IMR-90 (cell line): ENCODE results near the gene TNFRSF1A. TPM values are rescaled to one million over a fixed set of nuclear protein-coding genes. Genes with fewer than 3 reads are reported as not detected.

ENCODE experiments used
- ATAC-seq: fragments of 200-7000 bp; cut with Tn5 transposase; 2 replicates; pipeline ENCODE4 v1.9.1; 2020; ENCODE audit warnings: low read depth, mild to moderate bottlenecking, moderate library complexity
- BruUV-seq: library from RNA; stranded (reverse); fragments of 400-500 nt; replicated peaks from 2 replicates; lab custom pipeline; 2021; lab: Mats Ljungman, UMichigan
- CTCF ChIA-PET: fragments of 300-600 bp; formaldehyde crosslinking; extraction: SDS; loops from one replicate; lab custom pipeline; 2021; ENCODE audit warnings: antibody characterized with exemption; lab: Yijun Ruan, JAX
- POLR2A ChIA-PET: fragments of 300-600 bp; sonication (Branson Sonifier 250); formaldehyde crosslinking; loops from one replicate; lab custom pipeline; 2022; ENCODE audit warnings: antibody characterized with exemption; ENCODE audit not compliant: unreplicated experiment; lab: Charles Lee
- DNase-seq: peaks from one replicate; pipeline ENCODE4 v3.0.0; 2013
- H2AFZ ChIP-seq: replicated peaks from 2 replicates; pipeline ENCODE3; 2013; ENCODE audit warnings: low read length, mild to moderate bottlenecking; ENCODE audit not compliant: poor library complexity
- H2AK5ac ChIP-seq: 2 replicates; pipeline ENCODE4 v1.6.1; 2013; ENCODE audit warnings: low read depth, low read length, inconsistent platforms
- H2AK9ac ChIP-seq: replicated peaks from 2 replicates; pipeline ENCODE3; 2013; ENCODE audit warnings: mild to moderate bottlenecking, low read depth, low read length, moderate library complexity; ENCODE audit not compliant: poor library complexity
- H2BK120ac ChIP-seq: 2 replicates; pipeline ENCODE4 v1.6.1; 2013; ENCODE audit warnings: low read depth, low read length, inconsistent platforms
- H2BK15ac ChIP-seq: 3 replicates; pipeline ENCODE4 v1.6.1; 2013; ENCODE audit warnings: low read depth, low read length, inconsistent platforms
- H2BK20ac ChIP-seq: 2 replicates; pipeline ENCODE4 v1.6.1; 2013; ENCODE audit warnings: low read depth, mild to moderate bottlenecking, inconsistent platforms, low read length, moderate library complexity
- H2BK5ac ChIP-seq: 2 replicates; pipeline ENCODE4 v1.6.1; 2013; ENCODE audit warnings: mild to moderate bottlenecking, low read depth, low read length, inconsistent platforms; ENCODE audit not compliant: poor library complexity, severe bottlenecking
- H3K14ac ChIP-seq: replicated peaks from 2 replicates; pipeline ENCODE4 v1.6.1; 2013; ENCODE audit warnings: low read depth, low read length, inconsistent platforms
- H3K18ac ChIP-seq: 2 replicates; pipeline ENCODE4 v1.6.1; 2013; ENCODE audit warnings: low read depth, low read length, control low read depth
- H3K23ac ChIP-seq: 2 replicates; pipeline ENCODE4 v1.6.1; 2013; ENCODE audit warnings: low read depth, low read length, inconsistent platforms
- H3K27ac ChIP-seq: 2 replicates; pipeline ENCODE4 v1.5.1; 2013; ENCODE audit warnings: mild to moderate bottlenecking, control low read depth, low read length; ENCODE audit not compliant: insufficient read depth
- H3K27me3 ChIP-seq: 2 replicates; pipeline ENCODE4 v1.6.1; 2013; ENCODE audit warnings: low read length; ENCODE audit not compliant: control insufficient read depth, insufficient read depth
- H3K36me3 ChIP-seq: 2 replicates; pipeline ENCODE4 v1.6.1; 2013; ENCODE audit warnings: low read length, mixed read lengths; ENCODE audit not compliant: control insufficient read depth, insufficient read depth
- H3K4ac ChIP-seq: 2 replicates; pipeline ENCODE4 v1.6.1; 2013; ENCODE audit warnings: low read depth, low read length, inconsistent platforms
- H3K4me1 ChIP-seq: 2 replicates; pipeline ENCODE4 v1.6.1; 2013; ENCODE audit warnings: low read length, mixed read lengths; ENCODE audit not compliant: control insufficient read depth, insufficient read depth
- H3K4me2 ChIP-seq: 2 replicates; pipeline ENCODE4 v1.6.1; 2013; ENCODE audit warnings: low read depth, mild to moderate bottlenecking, control low read depth, low read length, moderate library complexity
- H3K4me3 ChIP-seq: 2 replicates; pipeline ENCODE4 v1.5.1; 2013; ENCODE audit warnings: low read depth, mild to moderate bottlenecking, control low read depth, low read length, moderate library complexity; ENCODE audit not compliant: insufficient read depth
- H3K56ac ChIP-seq: 2 replicates; pipeline ENCODE4 v1.6.1; 2013; ENCODE audit warnings: low read length, inconsistent platforms; ENCODE audit not compliant: insufficient read depth; ENCODE audit errors: extremely low read depth
- H3K79me1 ChIP-seq, 2 experiments: 2 replicates each; pipeline ENCODE4 v1.6.1; 2013; ENCODE audit warnings: low read length in 2 of 2, inconsistent platforms in 1 of 2, low read depth in 1 of 2
- H3K9ac ChIP-seq: 2 replicates; pipeline ENCODE4 v1.6.1; 2013; ENCODE audit warnings: low read depth, low read length, control low read depth
- H3K9me1 ChIP-seq: 2 replicates; pipeline ENCODE4 v1.6.1; 2013; ENCODE audit warnings: low read length, inconsistent platforms; ENCODE audit not compliant: insufficient read depth
- H3K9me3 ChIP-seq: 2 replicates; pipeline ENCODE4 v1.6.1; 2013; ENCODE audit warnings: low read length; ENCODE audit not compliant: control insufficient read depth, insufficient read depth
- H4K20me1 ChIP-seq: 2 replicates; pipeline ENCODE4 v1.6.1; 2013; ENCODE audit warnings: low read length, inconsistent platforms; ENCODE audit not compliant: insufficient read depth
- H4K5ac ChIP-seq: 2 replicates; pipeline ENCODE4 v1.6.1; 2013; ENCODE audit warnings: mild to moderate bottlenecking, low read depth, low read length, control low read depth
- H4K8ac ChIP-seq, 2 experiments: 2 replicates each; pipeline ENCODE4 v1.6.1; 2013; ENCODE audit warnings: low read depth in 2 of 2, low read length in 2 of 2, control low read depth in 1 of 2, inconsistent platforms in 1 of 2
- H4K91ac ChIP-seq: 2 replicates; pipeline ENCODE4 v1.6.1; 2013; ENCODE audit warnings: low read depth, low read length, inconsistent platforms; ENCODE audit not compliant: insufficient read depth
- BHLHE40 ChIP-seq: fragments of 150-350 bp; IDR thresholded peaks from 2 replicates; pipeline ENCODE4 v1.6.1; 2016; ENCODE audit warnings: mild to moderate bottlenecking, low read depth, low read length
- CEBPB ChIP-seq: IDR thresholded peaks from 2 replicates; pipeline ENCODE4 v1.6.1; 2012; ENCODE audit warnings: low read depth, low read length, improper control_type of control experiment
- CHD1 ChIP-seq: IDR thresholded peaks from 2 replicates; pipeline ENCODE4 v1.6.1; 2012; ENCODE audit warnings: low read depth, low read length, improper control_type of control experiment
- ELK1 ChIP-seq: fragments of 150-350 bp; IDR thresholded peaks from 2 replicates; pipeline ENCODE4 v1.6.1; 2016; ENCODE audit warnings: low read depth, mild to moderate bottlenecking, low read length, moderate library complexity, borderline replicate concordance
- FOS ChIP-seq: fragments of 150-350 bp; IDR thresholded peaks from 2 replicates; pipeline ENCODE4 v1.6.1; 2016; ENCODE audit warnings: low read depth, low read length
- MAFK ChIP-seq: IDR thresholded peaks from 2 replicates; pipeline ENCODE4 v1.6.1; 2012; ENCODE audit warnings: low read depth, low read length, improper control_type of control experiment
- MAZ ChIP-seq: IDR thresholded peaks from 2 replicates; pipeline ENCODE4 v1.6.1; 2012; ENCODE audit warnings: low read depth, mild to moderate bottlenecking, low read length, improper control_type of control experiment, moderate library complexity, borderline replicate concordance
- MXI1 ChIP-seq: IDR thresholded peaks from 2 replicates; pipeline ENCODE4 v1.6.1; 2012; ENCODE audit warnings: low read depth, mild to moderate bottlenecking, low read length, moderate library complexity, borderline replicate concordance
- NFE2L2 ChIP-seq: fragments of 150-350 bp; IDR thresholded peaks from 2 replicates; pipeline ENCODE4 v1.6.1; 2016; ENCODE audit warnings: low read depth, mild to moderate bottlenecking, low read length
- POLR2A ChIP-seq: IDR thresholded peaks from 2 replicates; pipeline ENCODE4 v1.6.1; 2012; ENCODE audit warnings: mild to moderate bottlenecking, low read depth, low read length
- RAD21 ChIP-seq: IDR thresholded peaks from 2 replicates; pipeline ENCODE4 v1.6.1; 2012; ENCODE audit warnings: low read length, improper control_type of control experiment
- RCOR1 ChIP-seq: IDR thresholded peaks from 2 replicates; pipeline ENCODE4 v1.6.1; 2012; ENCODE audit warnings: mild to moderate bottlenecking, low read length, improper control_type of control experiment; ENCODE audit not compliant: insufficient replicate concordance
- RFX5 ChIP-seq: IDR thresholded peaks from 2 replicates; pipeline ENCODE4 v1.8.0; 2012; ENCODE audit warnings: low read depth, mild to moderate bottlenecking, low read length, moderate library complexity
- SMC3 ChIP-seq: fragments of 150-350 bp; IDR thresholded peaks from 2 replicates; pipeline ENCODE4 v1.6.1; 2016; ENCODE audit warnings: low read depth, mild to moderate bottlenecking, antibody characterized with exemption, low read length, moderate library complexity
- USF2 ChIP-seq: fragments of 150-350 bp; IDR thresholded peaks from 2 replicates; pipeline ENCODE4 v1.6.1; 2017; ENCODE audit warnings: mild to moderate bottlenecking, antibody characterized with exemption, low read length, low read depth
- WGBS, 2 experiments: methylation state at CpG; one replicate each; pipeline versions ENCODE4 v1.1.5 to v1.1.7; 2013; ENCODE audit warnings: missing lambda C conversion rate in 2 of 2; ENCODE audit not compliant: insufficient read length in 1 of 2; ENCODE audit errors: extremely low coverage in 2 of 2; 5-methylcytosine and 5-hydroxymethylcytosine counted together
- dilution Hi-C: fragments of 300-500 bp; cut with HindIII; formaldehyde crosslinking; loops from one replicate; pipeline ENCODE4 v1.14.3; 2018; ENCODE audit warnings: low sequenced_read_pairs; ENCODE audit not compliant: unreplicated experiment
- in situ Hi-C: fragments of 300-500 bp; cut with MboI; formaldehyde crosslinking; loops from 3 replicates; pipeline ENCODE4 v1.14.3; 2019; ENCODE audit warnings: low sequenced_read_pairs, inconsistent platforms, mixed read lengths
- intact Hi-C: fragments of 100-400 bp; cut with micrococcal nuclease; formaldehyde crosslinking; loops from 2 replicates; pipeline ENCODE4 v1.10.0; 2022
- polyA plus RNA-seq, 3 experiments: library from polyadenylated mRNA; depleted of rRNA; stranded (reverse); fragments of >200 nt; gene quantifications; 2 replicates each; pipeline ENCODE4 v1.2.3, GENCODE V29; 2012; ENCODE audit warnings: low replicate concordance in 1 of 3
- total RNA-seq: library from RNA; depleted of rRNA; stranded (reverse); fragments of >200 nt; gene quantifications from 2 replicates; pipeline ENCODE4 v1.2.3, GENCODE V29; 2012
- TF ChIP-seq, protein P1 (sequence below): conservative IDR thresholded peaks from 2 replicates; pipeline ENCODE4 v1.5.1; 2012; ENCODE audit warnings: mild to moderate bottlenecking, low read depth, low read length, improper control_type of control experiment

The TNFRSF1A gene
- total and polyA plus RNA-seq, 2 of the 4 experiments (the other 2 are of a cell fraction): 79.6 to 136 TPM

- dilution Hi-C loops: no loop called here
- no peak overlapping the region for H2AK5ac ChIP-seq
- no peak for DNase-seq
Measured at GRCh38 chr12:6377667-6377994, 35.8 kb upstream of the TNFRSF1A start.

More at GRCh38 chr12:6377667-6377994, 35.8 kb upstream of the TNFRSF1A start:
- Histone ChIP-seq H3K4me1 (peaks cover 18% of the 10 kb centered on the region), H3K36me3 (no peaks in the 10 kb centered on the region), H4K20me1 (no peaks in the 10 kb centered on the region), H3K14ac (no peak overlapping the region), H3K4ac (peak overlapping the region; percentile 38; the same call in 1 of the 2 replicates), H3K79me1 (peaks cover 0 to under 1% of the 10 kb centered on the region in 2 experiments; a peak in 2 of 4 replicates), H4K5ac (no peak overlapping the region), H3K4me3 (no peak overlapping the region), H2BK15ac (no peak overlapping the region), H3K27ac (no peak overlapping the region), H3K27me3 (no peaks in the 10 kb centered on the region), H3K9ac (no peak overlapping the region), H2BK20ac (peak overlapping the region; percentile 21; the same call in 1 of the 2 replicates), H4K8ac (no peak overlapping the region), H2BK5ac (no peak overlapping the region), H2BK120ac (peak overlapping the region; percentile 6; the same call in 1 of the 2 replicates), H4K91ac (no peak overlapping the region), H2AFZ (no peak overlapping the region), H3K56ac (no peak overlapping the region), H3K18ac (no peak overlapping the region), H3K4me2 (no peak overlapping the region), H3K23ac (no peak overlapping the region), H3K9me1 (peaks cover 15% of the 10 kb centered on the region; the same call in 1 of the 2 replicates), H2AK9ac (peak overlapping the region; percentile 9), H3K9me3 (no peaks in the 10 kb centered on the region)
- no TSS peak for BruUV-seq
- ATAC-seq: no peak
- ChIA-PET POLR2A (no interaction called here), CTCF (no interaction called here)
- 82% methylated on average over 2 of the region's 4 CpGs; no CpG with 5 or more reads in 1 of the 2 experiments for WGBS, 2 experiments
- intact Hi-C loops: no loop called here
- TF ChIP-seq FOS: no peak
- no peak for TF ChIP-seq CEBPB
- TF ChIP-seq RAD21: no peak
- TF ChIP-seq, protein P1, sequence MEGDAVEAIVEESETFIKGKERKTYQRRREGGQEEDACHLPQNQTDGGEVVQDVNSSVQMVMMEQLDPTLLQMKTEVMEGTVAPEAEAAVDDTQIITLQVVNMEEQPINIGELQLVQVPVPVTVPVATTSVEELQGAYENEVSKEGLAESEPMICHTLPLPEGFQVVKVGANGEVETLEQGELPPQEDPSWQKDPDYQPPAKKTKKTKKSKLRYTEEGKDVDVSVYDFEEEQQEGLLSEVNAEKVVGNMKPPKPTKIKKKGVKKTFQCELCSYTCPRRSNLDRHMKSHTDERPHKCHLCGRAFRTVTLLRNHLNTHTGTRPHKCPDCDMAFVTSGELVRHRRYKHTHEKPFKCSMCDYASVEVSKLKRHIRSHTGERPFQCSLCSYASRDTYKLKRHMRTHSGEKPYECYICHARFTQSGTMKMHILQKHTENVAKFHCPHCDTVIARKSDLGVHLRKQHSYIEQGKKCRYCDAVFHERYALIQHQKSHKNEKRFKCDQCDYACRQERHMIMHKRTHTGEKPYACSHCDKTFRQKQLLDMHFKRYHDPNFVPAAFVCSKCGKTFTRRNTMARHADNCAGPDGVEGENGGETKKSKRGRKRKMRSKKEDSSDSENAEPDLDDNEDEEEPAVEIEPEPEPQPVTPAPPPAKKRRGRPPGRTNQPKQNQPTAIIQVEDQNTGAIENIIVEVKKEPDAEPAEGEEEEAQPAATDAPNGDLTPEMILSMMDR: no peak
- no peak for TF ChIP-seq CHD1
- TF ChIP-seq ELK1: no peak
- no peak for TF ChIP-seq SMC3
- no peak for TF ChIP-seq BHLHE40
- TF ChIP-seq MAZ: no peak
- no peak for TF ChIP-seq RFX5
- TF ChIP-seq POLR2A: no peak
- no peak for TF ChIP-seq USF2
- no peak for TF ChIP-seq MAFK
- no peak for TF ChIP-seq NFE2L2
- no peak for TF ChIP-seq MXI1
- TF ChIP-seq RCOR1: no peak
- in situ Hi-C loops: no loop called here
